A549 (cell line): Measurements from ENCODE around the gene CLSTN2. TPM values are rescaled to one million over a fixed set of nuclear protein-coding genes. Genes with fewer than 3 reads are reported as not detected.

Source experiments
- ATAC-seq, 2 experiments: fragments of 200-7000 bp in 1 of 2; fragments of >200 bp in 1 of 2; cut with Nextera tagmentation in 1 of 2; cut with Tn5 transposase in 1 of 2; 3 replicates each; pipeline versions ENCODE4 v1.8.0 to v1.9.1; 2018 to 2020; ENCODE audit warnings: mild to moderate bottlenecking in 1 of 2, moderate library complexity in 1 of 2
- CTCF ChIA-PET: fragments of 300-600 bp; sonication (Branson Sonifier 250); formaldehyde crosslinking; extraction: SDS; loops from one replicate; lab custom pipeline; 2021; ENCODE audit warnings: antibody characterized with exemption, inconsistent platforms; lab: Yijun Ruan, JAX
- POLR2A ChIA-PET: fragments of 350-600 bp; formaldehyde crosslinking; extraction: SDS; loops from one replicate; lab custom pipeline; 2021; ENCODE audit warnings: antibody characterized with exemption, inconsistent platforms; lab: Yijun Ruan, JAX
- DNase-seq, 2 experiments: peaks; one replicate each; pipeline versions ENCODE4 v3.0.0 to v3.0.0-alpha.2; 2011 to 2016; ENCODE audit warnings: low read depth in 1 of 2, low spot score in 1 of 2
- FAIRE-seq: peaks from 2 replicates; lab custom pipeline; 2011; peaks lifted over from hg19 to GRCh38; lab: Jason Lieb, UNC
- H3K27ac ChIP-seq, 2 experiments: fragments of >200 bp; sonication (Bioruptor Twin); formaldehyde crosslinking; 3 replicates each; pipeline ENCODE4 v1.5.1; 2016 to 2017
- H3K4me1 ChIP-seq: fragments of >200 bp; sonication (Bioruptor Twin); formaldehyde crosslinking; 3 replicates; pipeline ENCODE4 v1.6.1; 2016
- H3K4me2 ChIP-seq: fragments of >200 bp; sonication (Bioruptor Twin); formaldehyde crosslinking; 3 replicates; pipeline ENCODE4 v1.6.1; 2016
- H3K4me3 ChIP-seq: fragments of >200 bp; sonication (Bioruptor Twin); formaldehyde crosslinking; 3 replicates; pipeline ENCODE4 v1.5.1; 2016
- H3K9me3 ChIP-seq: fragments of >200 bp; sonication (Bioruptor Twin); formaldehyde crosslinking; 3 replicates; pipeline ENCODE4 v1.6.1; 2016
- BHLHE40 ChIP-seq: IDR thresholded peaks from 2 replicates; pipeline ENCODE4 v1.6.1; 2012; ENCODE audit warnings: low read depth, low read length, inconsistent platforms
- CEBPB ChIP-seq, 2 experiments: fragments of >200 bp in 1 of 2; sonication (Bioruptor Twin) in 1 of 2; formaldehyde crosslinking in 1 of 2; IDR thresholded peaks; 2 replicates each; pipeline ENCODE4 v1.6.1; 2012 to 2016
- CHD2 ChIP-seq: fragments of 150-350 bp; IDR thresholded peaks from 2 replicates; pipeline ENCODE4 v1.6.1; 2014; ENCODE audit warnings: low read length; ENCODE audit not compliant: partially characterized antibody
- CTCF ChIP-seq: fragments of >200 bp; sonication (Bioruptor Twin); formaldehyde crosslinking; IDR thresholded peaks from 3 replicates; pipeline ENCODE4 v1.5.1; 2016
- EHF ChIP-seq: fragments of 250-450 bp; sonication (Bioruptor Pico); IDR thresholded peaks from 2 replicates; pipeline ENCODE4 v1.5.0; 2020; ENCODE audit warnings: mild to moderate bottlenecking
- EHMT2 ChIP-seq: fragments of 200-600 bp; sonication (generic); IDR thresholded peaks from 2 replicates; pipeline ENCODE4 v1.6.1; 2016; ENCODE audit warnings: antibody characterized with exemption, low read depth, mild to moderate bottlenecking, moderate library complexity
- EP300 ChIP-seq, 2 experiments: fragments of >200 bp; sonication (Bioruptor Twin); formaldehyde crosslinking; IDR thresholded peaks; 2 replicates in 1 of 2; 3 replicates in 1 of 2; pipeline ENCODE4 v1.6.1; 2016 to 2017
- ESRRA ChIP-seq: fragments of 150-350 bp; IDR thresholded peaks from 2 replicates; pipeline ENCODE4 v1.6.1; 2014; ENCODE audit warnings: mild to moderate bottlenecking, low read length, borderline replicate concordance
- FOSB ChIP-seq: fragments of 250-450 bp; sonication (Bioruptor Pico); IDR thresholded peaks from 2 replicates; pipeline ENCODE4 v1.5.0; 2020; ENCODE audit warnings: mild to moderate bottlenecking, moderate library complexity
- FOSL2 ChIP-seq, 2 experiments: fragments of 450-650 bp in 1 of 2; fragments of >200 bp in 1 of 2; sonication (Bioruptor Twin) in 1 of 2; formaldehyde crosslinking; IDR thresholded peaks; 2 replicates each; pipeline versions ENCODE4 v1.5.0 to v1.6.1; 2016 to 2020; ENCODE audit warnings: mild to moderate bottlenecking in 1 of 2, moderate library complexity in 1 of 2
- HEYL ChIP-seq: fragments of 250-450 bp; sonication (Bioruptor Pico); IDR thresholded peaks from 2 replicates; pipeline ENCODE4 v1.8.0; 2021; ENCODE audit warnings: mild to moderate bottlenecking, moderate library complexity
- HOXA7 ChIP-seq: fragments of 250-450 bp; sonication (Bioruptor Pico); IDR thresholded peaks from 2 replicates; pipeline ENCODE4 v1.5.0; 2020; ENCODE audit warnings: mild to moderate bottlenecking, moderate library complexity
- HOXB13 ChIP-seq: fragments of 250-450 bp; sonication (Bioruptor Pico); IDR thresholded peaks from 2 replicates; pipeline ENCODE4 v1.5.0; 2020; ENCODE audit warnings: low read depth, mild to moderate bottlenecking, moderate library complexity
- JUN ChIP-seq, 2 experiments: fragments of >200 bp; sonication (Bioruptor Twin); formaldehyde crosslinking; IDR thresholded peaks; 2 replicates in 1 of 2; 3 replicates in 1 of 2; pipeline ENCODE4 v1.6.1; 2016 to 2017
- MAFK ChIP-seq: fragments of 450-650 bp; IDR thresholded peaks from 2 replicates; pipeline ENCODE4 v1.6.1; 2014; ENCODE audit not compliant: partially characterized antibody
- MAZ ChIP-seq: fragments of 150-350 bp; IDR thresholded peaks from 2 replicates; pipeline ENCODE4 v1.6.1; 2014; ENCODE audit warnings: antibody characterized with exemption, low read depth, low read length, borderline replicate concordance
- PHF8 ChIP-seq: fragments of 200-600 bp; sonication (generic); IDR thresholded peaks from 2 replicates; pipeline ENCODE4 v1.6.1; 2016; ENCODE audit warnings: low read depth, mild to moderate bottlenecking, antibody characterized with exemption, moderate library complexity, borderline replicate concordance
- POLR2AphosphoS2 ChIP-seq: conservative IDR thresholded peaks from 2 replicates; pipeline ENCODE4 v1.6.1; 2012; ENCODE audit warnings: low read length, improper control_type of control experiment, inconsistent platforms
- RAD21 ChIP-seq, 2 experiments: fragments of >200 bp in 1 of 2; sonication (Bioruptor Twin) in 1 of 2; formaldehyde crosslinking in 1 of 2; IDR thresholded peaks in 1 of 2; conservative IDR thresholded peaks in 1 of 2; 2 replicates in 1 of 2; 3 replicates in 1 of 2; pipeline ENCODE4 v1.6.1; 2012 to 2018; ENCODE audit warnings: inconsistent platforms in 1 of 2
- RCOR1 ChIP-seq: fragments of 150-350 bp; IDR thresholded peaks from 2 replicates; pipeline ENCODE4 v1.6.1; 2014; ENCODE audit warnings: antibody characterized with exemption, low read length, low read depth
- RNF2 ChIP-seq: fragments of 200-600 bp; sonication (generic); IDR thresholded peaks from 2 replicates; pipeline ENCODE4 v1.6.1; 2016; ENCODE audit warnings: low read depth, mild to moderate bottlenecking, antibody characterized with exemption, moderate library complexity, borderline replicate concordance
- SMC3 ChIP-seq: fragments of >200 bp; sonication (Bioruptor Twin); formaldehyde crosslinking; IDR thresholded peaks from 3 replicates; pipeline ENCODE4 v1.6.1; 2018; ENCODE audit warnings: inconsistent platforms
- TFCP2L1 ChIP-seq: fragments of 250-450 bp; sonication (Bioruptor Pico); IDR thresholded peaks from 2 replicates; pipeline ENCODE4 v1.5.0; 2021; ENCODE audit warnings: mild to moderate bottlenecking
- ZC3H11A ChIP-seq: fragments of 450-650 bp; IDR thresholded peaks from 2 replicates; pipeline ENCODE4 v1.6.1; 2014; ENCODE audit warnings: antibody characterized with exemption, mild to moderate bottlenecking
- ZFP36 ChIP-seq: fragments of 450-650 bp; IDR thresholded peaks from 2 replicates; pipeline ENCODE4 v1.6.1; 2014; ENCODE audit warnings: borderline replicate concordance; ENCODE audit not compliant: partially characterized antibody
- ZNF302 ChIP-seq: fragments of 250-450 bp; sonication (Bioruptor Pico); IDR thresholded peaks from 2 replicates; pipeline ENCODE4 v1.9.0; 2021; ENCODE audit warnings: inconsistent platforms, mild to moderate bottlenecking, moderate library complexity
- ZSCAN20 ChIP-seq: fragments of 250-450 bp; sonication (Bioruptor Pico); IDR thresholded peaks from 2 replicates; pipeline ENCODE4 v1.8.0; 2022; ENCODE audit warnings: mild to moderate bottlenecking, moderate library complexity
- WGBS: methylation state at CpG from one replicate; pipeline ENCODE4 v1.1.6; 2017; ENCODE audit errors: missing lambda C conversion rate; 5-methylcytosine and 5-hydroxymethylcytosine counted together
- polyA plus RNA-seq, 4 experiments: library from polyadenylated mRNA; depleted of rRNA in 3 of 4; stranded (reverse); fragments of >200 nt; fragmentation: RNase III in 1 of 4; extraction: RNeasy Plus Mini Kit Qiagen cat#74134 plus additional on column Dnase treatment in 1 of 4; gene quantifications; 2 replicates in 3 of 4; 3 replicates in 1 of 4; pipeline ENCODE4 v1.2.3, GENCODE V29; 2011 to 2017
- TF ChIP-seq, protein P1 (sequence below): fragments of 250-450 bp; sonication (Bioruptor Pico); IDR thresholded peaks from 2 replicates; pipeline ENCODE4 v1.5.0; 2021; ENCODE audit warnings: mild to moderate bottlenecking, moderate library complexity, borderline replicate concordance
- TF ChIP-seq, protein P2 (sequence below): IDR thresholded peaks from 2 replicates; pipeline ENCODE4 v1.6.1; 2012
- TF ChIP-seq, protein P3 (sequence below): fragments of 250-450 bp; sonication (Bioruptor Pico); IDR thresholded peaks from 2 replicates; pipeline ENCODE4 v1.5.0; 2020; ENCODE audit warnings: low read depth, mild to moderate bottlenecking, moderate library complexity
- TF ChIP-seq, protein P4 (sequence below): fragments of 450-650 bp; IDR thresholded peaks from 2 replicates; pipeline ENCODE4 v1.6.1; 2014; ENCODE audit warnings: antibody characterized with exemption

Gene CLSTN2
- polyA plus RNA-seq, 2 of the 4 experiments (the other 2 are of a cell fraction), result 0.03 to 0.04 TPM

DNA sequence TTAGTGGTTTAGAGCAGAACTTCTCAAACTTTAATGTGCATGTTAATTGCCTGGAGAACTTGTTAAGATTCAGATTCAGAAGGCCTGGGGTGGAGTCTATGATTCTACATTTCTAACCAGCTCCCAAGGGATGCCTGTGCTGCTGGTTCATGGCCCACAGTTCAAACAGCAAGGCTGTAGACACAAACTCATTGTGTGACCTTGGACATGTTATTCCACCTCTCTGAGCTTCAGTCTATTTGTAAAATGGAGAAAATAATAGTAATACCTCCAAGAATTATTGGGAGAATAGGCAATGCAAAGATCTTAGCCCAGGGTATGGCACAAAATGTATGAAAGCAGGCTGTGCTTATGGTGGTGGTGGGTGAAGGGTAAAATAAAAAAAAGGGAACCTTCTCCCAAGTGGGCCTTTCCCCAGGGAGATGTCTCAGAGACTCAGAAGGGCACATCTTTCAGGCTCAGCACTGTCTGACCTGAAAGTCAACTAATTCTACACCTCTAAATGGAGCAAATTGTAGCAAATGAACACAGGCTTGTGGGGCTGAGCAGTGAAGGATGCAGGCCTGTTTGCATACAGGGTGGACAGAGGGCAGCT, 566.9 kb downstream of the CLSTN2 start (continued):
- TF ChIP-seq, protein P1, sequence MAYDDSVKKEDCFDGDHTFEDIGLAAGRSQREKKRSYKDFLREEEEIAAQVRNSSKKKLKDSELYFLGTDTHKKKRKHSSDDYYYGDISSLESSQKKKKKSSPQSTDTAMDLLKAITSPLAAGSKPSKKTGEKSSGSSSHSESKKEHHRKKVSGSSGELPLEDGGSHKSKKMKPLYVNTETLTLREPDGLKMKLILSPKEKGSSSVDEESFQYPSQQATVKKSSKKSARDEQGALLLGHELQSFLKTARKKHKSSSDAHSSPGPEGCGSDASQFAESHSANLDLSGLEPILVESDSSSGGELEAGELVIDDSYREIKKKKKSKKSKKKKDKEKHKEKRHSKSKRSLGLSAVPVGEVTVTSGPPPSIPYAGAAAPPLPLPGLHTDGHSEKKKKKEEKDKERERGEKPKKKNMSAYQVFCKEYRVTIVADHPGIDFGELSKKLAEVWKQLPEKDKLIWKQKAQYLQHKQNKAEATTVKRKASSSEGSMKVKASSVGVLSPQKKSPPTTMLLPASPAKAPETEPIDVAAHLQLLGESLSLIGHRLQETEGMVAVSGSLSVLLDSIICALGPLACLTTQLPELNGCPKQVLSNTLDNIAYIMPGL (CRISPR knock-in tag), result no peak

DNA sequence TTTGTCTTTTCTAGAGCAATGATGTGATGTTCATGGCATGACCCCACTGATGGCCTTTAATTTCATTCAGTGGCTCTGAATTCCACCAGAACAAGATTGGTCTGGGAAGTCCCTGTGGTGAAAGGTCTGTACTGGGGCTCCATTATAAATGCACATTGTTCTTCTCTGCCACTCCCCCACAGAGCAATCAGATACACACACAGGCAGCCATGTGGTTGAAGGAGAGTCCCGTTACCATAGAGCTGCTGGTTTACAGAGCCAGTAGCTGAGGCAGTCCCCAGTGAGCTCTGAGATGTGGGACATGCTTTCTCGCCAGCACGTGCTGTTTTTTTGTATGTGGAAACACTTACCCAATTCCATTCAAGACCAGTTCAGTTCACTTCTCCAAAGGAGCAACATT, 570.2 kb downstream of the CLSTN2 start:
- no peak overlapping the region for H3K27ac ChIP-seq
- TF ChIP-seq RCOR1, result no peak
- TF ChIP-seq EHMT2, result no peak
- no peak for TF ChIP-seq HEYL
- TF ChIP-seq MAZ, result no peak
- TF ChIP-seq, protein P2, sequence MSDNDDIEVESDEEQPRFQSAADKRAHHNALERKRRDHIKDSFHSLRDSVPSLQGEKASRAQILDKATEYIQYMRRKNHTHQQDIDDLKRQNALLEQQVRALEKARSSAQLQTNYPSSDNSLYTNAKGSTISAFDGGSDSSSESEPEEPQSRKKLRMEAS, result no peak
- TF ChIP-seq EHF, result no peak
- no peak for TF ChIP-seq ZSCAN20
- TF ChIP-seq FOSL2 (IDR thresholded peaks at IDR 0.05), result no peak
- no peak for TF ChIP-seq FOSL2 (CRISPR knock-in tag; IDR thresholded peaks at IDR 0.05)
- TF ChIP-seq, protein P3, sequence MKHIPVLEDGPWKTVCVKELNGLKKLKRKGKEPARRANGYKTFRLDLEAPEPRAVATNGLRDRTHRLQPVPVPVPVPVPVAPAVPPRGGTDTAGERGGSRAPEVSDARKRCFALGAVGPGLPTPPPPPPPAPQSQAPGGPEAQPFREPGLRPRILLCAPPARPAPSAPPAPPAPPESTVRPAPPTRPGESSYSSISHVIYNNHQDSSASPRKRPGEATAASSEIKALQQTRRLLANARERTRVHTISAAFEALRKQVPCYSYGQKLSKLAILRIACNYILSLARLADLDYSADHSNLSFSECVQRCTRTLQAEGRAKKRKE, result no peak
- TF ChIP-seq BHLHE40, result no peak
- TF ChIP-seq JUN (IDR thresholded peaks at IDR 0.05), result no peak
- TF ChIP-seq RNF2, result no peak
- TF ChIP-seq RAD21 (conservative IDR thresholded peaks at IDR 0.05 in 1 of 2, IDR thresholded peaks at IDR 0.05 in 1 of 2), result no peak
- TF ChIP-seq, protein P4, sequence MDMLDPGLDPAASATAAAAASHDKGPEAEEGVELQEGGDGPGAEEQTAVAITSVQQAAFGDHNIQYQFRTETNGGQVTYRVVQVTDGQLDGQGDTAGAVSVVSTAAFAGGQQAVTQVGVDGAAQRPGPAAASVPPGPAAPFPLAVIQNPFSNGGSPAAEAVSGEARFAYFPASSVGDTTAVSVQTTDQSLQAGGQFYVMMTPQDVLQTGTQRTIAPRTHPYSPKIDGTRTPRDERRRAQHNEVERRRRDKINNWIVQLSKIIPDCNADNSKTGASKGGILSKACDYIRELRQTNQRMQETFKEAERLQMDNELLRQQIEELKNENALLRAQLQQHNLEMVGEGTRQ, result no peak
- no peak for TF ChIP-seq EP300 (IDR thresholded peaks at IDR 0.05)
- ATAC-seq (no peak), DNase-seq (no peak), FAIRE-seq (no peak)
- ChIA-PET POLR2A (no interaction called here), CTCF (no interaction called here)
- no peaks in the 10 kb centered on the region for H3K4me1 ChIP-seq
- no peaks in the 10 kb centered on the region for H3K9me3 ChIP-seq
- H3K4me3 ChIP-seq, result no peak overlapping the region
- 7% methylated on average over 3 of the region's 3 CpGs for WGBS
- no peak overlapping the region for H3K4me2 ChIP-seq

GRCh38 chr3:140505876-140506275, 570.9 kb downstream of the CLSTN2 start:
- DNase-seq, result no peak
- Histone ChIP-seq H3K4me2 (no peak overlapping the region), H3K4me1 (no peaks in the 10 kb centered on the region), H3K9me3 (no peaks in the 10 kb centered on the region), H3K27ac (no peak overlapping the region), H3K4me3 (no peak overlapping the region)
- no peak for FAIRE-seq
- 4% methylated on average over 4 of the region's 4 CpGs for WGBS
- ChIA-PET POLR2A (no interaction called here), CTCF (no interaction called here)
- ATAC-seq, result no peak
- TF ChIP-seq SMC3 (no peak), ZFP36 (no peak), ESRRA (no peak), ZC3H11A (no peak), EP300 (IDR thresholded peaks at IDR 0.05) (no peak), FOSB (CRISPR knock-in tag) (no peak), CTCF (no peak), ZNF302 (CRISPR knock-in tag) (no peak), CHD2 (no peak), CEBPB (IDR thresholded peaks at IDR 0.05) (no peak), POLR2AphosphoS2 (no peak), HOXA7 (CRISPR knock-in tag) (no peak), RNF2 (no peak), HOXB13 (CRISPR knock-in tag) (no peak), PHF8 (no peak), MAFK (no peak), TFCP2L1 (CRISPR knock-in tag) (no peak)
- TF ChIP-seq, protein P3, result no peak
